ENCODE data around the gene MARS1.

MARS1 gene

DNA sequence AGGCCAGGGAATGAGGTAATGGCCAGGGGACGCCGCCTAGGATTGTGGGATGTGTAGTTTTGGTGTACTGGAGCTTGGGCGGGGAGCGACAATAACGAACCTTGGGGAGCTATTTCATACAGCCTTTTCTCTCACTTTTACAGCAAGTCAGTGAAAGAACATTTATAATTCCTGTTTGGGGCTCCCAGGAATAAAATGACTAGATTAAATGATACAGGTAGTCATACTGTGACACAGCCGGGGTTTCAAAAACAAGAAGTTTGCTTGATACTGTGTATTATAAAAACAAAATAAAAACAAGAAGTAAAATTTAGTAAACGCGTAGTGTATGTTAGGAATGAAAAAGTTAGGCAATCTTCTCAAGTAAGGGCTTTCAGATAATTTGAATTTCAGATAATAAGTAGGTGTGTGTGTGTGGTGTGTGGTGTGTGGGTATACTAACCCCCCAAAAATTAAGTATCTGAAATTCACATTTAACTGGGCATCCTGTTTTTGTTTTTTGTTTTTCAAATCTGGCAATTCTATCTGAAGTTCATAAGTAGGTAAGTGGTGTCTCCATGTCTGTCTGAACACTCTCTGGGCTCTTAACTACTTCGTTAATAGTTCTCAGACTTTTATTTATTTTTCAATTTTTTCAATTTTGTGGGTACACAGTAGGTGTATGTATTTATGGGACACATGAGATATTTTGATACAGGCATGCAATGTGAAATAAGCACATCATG, 59.6 kb downstream of the MARS1 start:
- H3K4me3 ChIP-seq = peak overlapping the region; percentile 88
- peak overlapping the region; percentile 93; the same call in 1 of the 2 replicates for H3K9ac ChIP-seq
- peak overlapping the region; percentile 69 for H3K4me2 ChIP-seq
- H3K4me1 ChIP-seq = peaks cover 37% of the 10 kb centered on the region
- no peak overlapping the region for H3K27ac ChIP-seq
- H3K27me3 ChIP-seq = peaks cover 52% of the 10 kb centered on the region
- peaks cover 3% of the 10 kb centered on the region; the same call in 1 of the 2 replicates for H3K36me3 ChIP-seq
- H4K20me1 ChIP-seq = peaks cover 9% of the 10 kb centered on the region
- H3K9me3 ChIP-seq = no peaks in the 10 kb centered on the region
- no peak for TF ChIP-seq Cebpa-rat (IDR thresholded peaks at IDR 0.05)

GRCh38 chr12:57548013-57548315, 60.1 kb downstream of the MARS1 start:
- Histone ChIP-seq H3K27ac (no peak overlapping the region), H3K27me3 (peaks cover 54% of the 10 kb centered on the region), H3K9me3 (no peaks in the 10 kb centered on the region), H3K4me3 (no peak overlapping the region), H4K20me1 (peaks cover 9% of the 10 kb centered on the region), H3K4me1 (peaks cover 42% of the 10 kb centered on the region), H3K4me2 (no peak overlapping the region), H3K9ac (no peak overlapping the region), H3K36me3 (no peaks in the 10 kb centered on the region)
- no peak for TF ChIP-seq Cebpa-rat (IDR thresholded peaks at IDR 0.05)

DNA sequence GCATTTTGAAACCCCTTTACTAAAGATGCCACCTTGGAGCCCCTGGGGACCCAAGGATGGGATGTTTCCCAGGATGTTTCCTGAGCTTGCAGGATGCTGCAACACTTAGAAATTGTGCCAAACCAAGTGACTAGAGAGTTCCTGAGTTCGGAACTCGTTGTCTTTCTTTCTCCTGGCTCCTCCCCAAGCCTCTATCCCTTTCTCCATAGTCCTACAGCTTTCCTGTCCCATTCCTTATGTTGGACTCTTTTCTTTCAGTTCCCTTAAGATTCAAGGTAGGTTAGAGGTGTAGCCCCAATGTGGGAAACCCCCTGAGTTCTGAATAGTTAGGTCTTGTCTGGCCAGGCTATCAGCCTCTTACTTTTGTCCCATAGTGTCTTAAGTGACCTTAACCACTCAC, 60.6 kb downstream of the MARS1 start:
- H3K4me3 ChIP-seq = no peak overlapping the region
- no peaks in the 10 kb centered on the region for H3K9me3 ChIP-seq
- no peak overlapping the region for H3K4me2 ChIP-seq
- no peaks in the 10 kb centered on the region for H3K36me3 ChIP-seq
- no peak overlapping the region for H3K27ac ChIP-seq
- peaks cover 6% of the 10 kb centered on the region for H4K20me1 ChIP-seq
- peaks cover 42% of the 10 kb centered on the region for H3K4me1 ChIP-seq
- peaks cover 54% of the 10 kb centered on the region for H3K27me3 ChIP-seq
- no peak for TF ChIP-seq Cebpa-rat (IDR thresholded peaks at IDR 0.05)
- no peak overlapping the region for H3K9ac ChIP-seq

- no peak overlapping the region for H3K9ac ChIP-seq
- no peak overlapping the region for H3K27ac ChIP-seq
- no peaks in the 10 kb centered on the region for H4K20me1 ChIP-seq
- H3K36me3 ChIP-seq = no peaks in the 10 kb centered on the region
- no peak for TF ChIP-seq Cebpa-rat (IDR thresholded peaks at IDR 0.05)
- H3K4me2 ChIP-seq = no peak overlapping the region
- H3K27me3 ChIP-seq = peaks cover 54% of the 10 kb centered on the region
- H3K4me1 ChIP-seq = peaks cover 40% of the 10 kb centered on the region
- no peaks in the 10 kb centered on the region for H3K9me3 ChIP-seq
- no peak overlapping the region for H3K4me3 ChIP-seq
These were observed 61.5 kb downstream of the MARS1 start for GRCh38 chr12:57549203-57549908.

GRCh38 chr12:57549909-57550640, 62.2 kb downstream of the MARS1 start, which contains the start of gene KIF5A:
KIF5A (plus strand) TSS chr12:57550044; CDS start chr12:57550272, 228 bp downstream.
- Histone ChIP-seq H3K27ac (no peak within 1 kb of the TSS), H3K4me1 (peaks cover 33% of the 10 kb centered on the region), H3K36me3 (no peaks in the 10 kb centered on the region), H3K9me3 (no peaks in the 10 kb centered on the region), H3K4me2 (no peak within 1 kb of the TSS), H4K20me1 (no peaks in the 10 kb centered on the region), H3K27me3 (peaks cover 54% of the 10 kb centered on the region), H3K4me3 (no peak within 1 kb of the TSS), H3K9ac (no peak within 1 kb of the TSS)
- TF ChIP-seq Cebpa-rat (IDR thresholded peaks at IDR 0.05) = no peak

GRCh38 chr12:57550641-57551549, 63.0 kb downstream of the MARS1 start:
- Histone ChIP-seq H3K36me3 (no peaks in the 10 kb centered on the region), H3K27me3 (peaks cover 54% of the 10 kb centered on the region), H3K9ac (no peak overlapping the region), H3K4me3 (no peak overlapping the region), H3K4me1 (peaks cover 24% of the 10 kb centered on the region), H3K27ac (no peak overlapping the region), H3K4me2 (no peak overlapping the region), H3K9me3 (no peaks in the 10 kb centered on the region), H4K20me1 (no peaks in the 10 kb centered on the region)
- no peak for TF ChIP-seq Cebpa-rat (IDR thresholded peaks at IDR 0.05)

GRCh38 chr12:57551637-57552305, 63.9 kb downstream of the MARS1 start:
- H3K4me3 ChIP-seq = no peak overlapping the region
- H4K20me1 ChIP-seq = no peaks in the 10 kb centered on the region
- TF ChIP-seq Cebpa-rat (IDR thresholded peaks at IDR 0.05) = no peak
- no peaks in the 10 kb centered on the region for H3K9me3 ChIP-seq
- H3K27ac ChIP-seq = no peak overlapping the region
- H3K4me2 ChIP-seq = no peak overlapping the region
- no peaks in the 10 kb centered on the region for H3K36me3 ChIP-seq
- H3K9ac ChIP-seq = no peak overlapping the region
- H3K4me1 ChIP-seq = peaks cover 18% of the 10 kb centered on the region
- H3K27me3 ChIP-seq = peaks cover 54% of the 10 kb centered on the region

DNA sequence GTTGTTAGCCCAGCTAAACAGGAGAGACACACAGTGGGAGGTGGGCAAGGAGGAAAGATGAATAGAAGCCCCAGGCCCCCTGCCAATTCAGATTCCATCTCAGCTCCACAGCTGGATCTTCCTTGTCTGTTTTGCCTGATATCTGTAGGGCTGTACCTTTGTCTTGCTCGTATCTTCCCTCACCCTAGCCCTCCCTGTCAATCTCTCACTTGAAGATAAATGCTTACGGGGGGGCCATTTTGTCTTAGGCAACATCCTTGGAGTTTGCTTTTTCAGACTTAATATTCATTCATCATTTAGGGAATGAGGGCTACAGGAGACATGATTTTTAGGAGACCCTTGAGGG, 64.4 kb downstream of the MARS1 start:
- no peaks in the 10 kb centered on the region for H3K9me3 ChIP-seq
- H3K9ac ChIP-seq = no peak overlapping the region
- H3K27me3 ChIP-seq = peaks cover 54% of the 10 kb centered on the region
- no peak overlapping the region for H3K4me2 ChIP-seq
- H3K27ac ChIP-seq = no peak overlapping the region
- H3K36me3 ChIP-seq = no peaks in the 10 kb centered on the region
- no peak overlapping the region for H3K4me3 ChIP-seq
- TF ChIP-seq Cebpa-rat (IDR thresholded peaks at IDR 0.05) = no peak
- H3K4me1 ChIP-seq = peaks cover 18% of the 10 kb centered on the region
- H4K20me1 ChIP-seq = no peaks in the 10 kb centered on the region

DNA sequence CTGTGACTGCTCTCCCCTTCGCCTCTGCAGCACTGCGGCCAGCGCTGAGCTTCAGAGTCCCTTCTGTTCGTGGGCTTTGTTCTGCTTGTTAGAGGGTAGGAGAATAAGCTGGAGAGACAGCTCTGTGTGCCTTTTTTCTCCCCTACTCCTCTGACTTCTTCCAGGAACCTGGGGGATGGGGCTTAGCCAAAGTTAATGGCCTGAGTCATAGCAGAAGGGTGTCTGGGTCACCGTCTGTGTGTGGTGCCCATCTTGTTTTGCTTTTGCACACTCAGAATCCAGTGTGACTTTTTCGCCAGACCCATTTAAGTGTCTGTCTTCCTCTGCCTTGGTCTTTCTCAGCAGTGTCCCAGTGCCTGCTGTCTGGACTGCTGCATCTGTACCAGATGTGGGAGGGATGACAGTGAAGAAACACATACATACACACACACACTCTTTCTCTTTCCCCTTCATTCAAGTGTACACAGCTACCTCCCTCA, 65.0 kb downstream of the MARS1 start:
- Histone ChIP-seq H3K4me3 (no peak overlapping the region), H3K27ac (no peak overlapping the region), H3K9ac (no peak overlapping the region), H3K4me1 (peaks cover 18% of the 10 kb centered on the region), H3K27me3 (peaks cover 48% of the 10 kb centered on the region), H3K36me3 (no peaks in the 10 kb centered on the region), H4K20me1 (no peaks in the 10 kb centered on the region), H3K9me3 (no peaks in the 10 kb centered on the region), H3K4me2 (peak overlapping the region; percentile 64)
- no peak for TF ChIP-seq Cebpa-rat (IDR thresholded peaks at IDR 0.05)

Data from BLaER1 (cell line).